DOHH2 (cell line): Measurements from ENCODE around the gene TAS2R40.

Source experiments
- CTCF ChIP-seq: fragments of 200-600 bp; sonication (generic); IDR thresholded peaks from one replicate; pipeline ENCODE4 v1.5.1; 2014; ENCODE audit warnings: antibody characterized with exemption, mild to moderate bottlenecking, low read depth, low read length; ENCODE audit not compliant: poor library complexity, severe bottlenecking
- EZH2phosphoT487 ChIP-seq: fragments of 200-600 bp; sonication (generic); IDR thresholded peaks from 2 replicates; pipeline ENCODE4 v1.6.1; 2017; ENCODE audit warnings: borderline replicate concordance, mild to moderate bottlenecking, antibody characterized with exemption, low read length, moderate library complexity, mixed read lengths

- no peak for TF ChIP-seq CTCF
- no peak for TF ChIP-seq EZH2phosphoT487
These were observed 49.4 kb downstream of the TAS2R40 start for GRCh38 chr7:143271240-143271639.
